ENCODE data around the gene MAML2.
A peak's percentile ranks its signal among the peaks of the same experiment; 100 is the strongest.

MAML2 gene

DNA sequence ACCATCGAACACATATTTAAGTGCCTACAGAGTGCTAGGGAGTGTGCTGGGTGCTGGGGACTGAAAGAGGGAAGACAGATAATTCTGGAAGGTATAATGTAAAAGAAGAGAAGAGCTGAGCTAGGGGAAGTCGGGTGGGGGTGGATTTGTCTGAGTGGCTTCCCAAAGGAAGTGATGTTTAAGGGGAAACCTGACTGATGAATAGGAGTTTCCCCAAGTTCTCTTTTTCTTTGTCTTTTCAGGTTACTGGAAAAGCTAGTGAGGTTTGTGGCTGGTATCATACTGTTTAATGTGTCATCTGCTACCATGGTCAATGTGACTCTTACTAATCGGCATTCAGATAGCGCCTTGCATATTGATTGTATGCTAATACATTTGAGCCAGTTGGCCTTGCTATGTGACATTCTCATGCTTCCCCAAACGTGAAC, 267.4 kb downstream of the MAML2 start:
- Histone ChIP-seq H3K27me3 (no peaks in the 10 kb centered on the region), H3K4me1 (peaks cover 16% of the 10 kb centered on the region), H3K9me3 (no peaks in the 10 kb centered on the region), H3K36me3 (no peaks in the 10 kb centered on the region), H3K4me3 (no peak overlapping the region), H3K9ac (no peak overlapping the region), H3K27ac (no peak overlapping the region), H4K20me1 (no peaks in the 10 kb centered on the region), H3K4me2 (peak overlapping the region; percentile 18; the same call in 1 of the 2 replicates)
- TF ChIP-seq Cebpa-rat (IDR thresholded peaks at IDR 0.05), result no peak

DNA sequence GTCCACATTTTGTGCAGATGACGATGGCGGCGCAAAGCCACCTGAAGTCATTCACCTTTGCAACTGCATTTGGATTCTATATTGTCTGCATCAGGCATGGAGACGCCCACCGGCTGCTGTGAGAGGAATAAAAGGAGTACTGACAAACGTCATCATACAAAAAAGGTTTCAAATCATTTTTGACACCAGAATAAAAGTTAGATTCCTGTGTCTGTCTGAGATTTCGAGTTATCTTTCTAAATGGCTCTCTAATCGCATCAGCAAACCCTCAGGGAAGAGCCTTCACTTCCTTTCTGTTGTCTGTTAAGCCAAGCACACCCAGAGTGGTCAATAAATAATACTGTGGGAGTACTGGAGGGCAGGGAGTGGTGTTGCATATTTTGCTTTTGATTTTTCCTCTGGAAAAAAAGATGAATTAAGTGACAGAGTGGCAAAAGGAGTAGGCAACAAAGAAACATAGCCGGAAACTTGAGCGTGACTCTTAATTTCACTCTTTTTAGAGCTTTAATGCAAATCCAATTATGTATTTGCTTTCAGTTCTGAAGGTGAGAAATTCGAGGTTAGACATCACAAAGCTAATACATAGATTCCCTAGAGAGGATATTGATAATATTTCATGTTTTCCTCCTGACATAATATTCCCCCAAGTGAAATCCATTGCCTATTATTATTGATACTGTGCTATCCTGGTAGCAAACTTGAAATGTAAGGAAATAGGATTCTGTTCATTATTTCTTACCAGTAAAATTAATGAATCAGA, 268.3 kb downstream of the MAML2 start:
- Histone ChIP-seq H3K9ac (no peak overlapping the region), H3K4me1 (peaks cover 16% of the 10 kb centered on the region), H3K36me3 (no peaks in the 10 kb centered on the region), H3K27ac (no peak overlapping the region), H3K4me3 (no peak overlapping the region), H4K20me1 (no peaks in the 10 kb centered on the region), H3K4me2 (peak overlapping the region; percentile 18; the same call in 1 of the 2 replicates), H3K9me3 (no peaks in the 10 kb centered on the region), H3K27me3 (no peaks in the 10 kb centered on the region)
- TF ChIP-seq Cebpa-rat (IDR thresholded peaks at IDR 0.05), result no peak

DNA sequence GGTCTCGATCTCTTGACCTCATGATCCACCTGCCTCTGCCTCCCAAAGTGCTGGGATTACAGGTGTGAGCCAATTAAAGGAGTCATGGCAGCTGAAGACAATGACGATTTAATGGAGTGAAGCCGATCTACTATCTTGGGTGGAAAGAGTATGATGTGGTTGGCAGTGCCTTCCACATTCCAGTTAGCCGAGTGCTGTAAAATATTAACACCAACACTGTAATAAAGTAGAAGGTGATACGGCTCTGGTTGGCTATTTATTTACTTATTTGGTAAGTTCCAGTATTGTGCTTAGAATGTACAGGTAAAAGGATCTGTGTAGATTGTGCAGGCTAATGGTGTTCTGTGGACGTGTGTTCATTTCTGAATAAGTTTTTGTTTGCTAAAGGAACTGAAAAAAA, 269.5 kb downstream of the MAML2 start:
- no peaks in the 10 kb centered on the region for H3K36me3 ChIP-seq
- no peaks in the 10 kb centered on the region for H3K27me3 ChIP-seq
- peaks cover 16% of the 10 kb centered on the region for H3K4me1 ChIP-seq
- no peaks in the 10 kb centered on the region for H3K9me3 ChIP-seq
- H3K4me2 ChIP-seq, result no peak overlapping the region
- no peak overlapping the region for H3K27ac ChIP-seq
- no peak overlapping the region for H3K9ac ChIP-seq
- H3K4me3 ChIP-seq, result no peak overlapping the region
- no peak for TF ChIP-seq Cebpa-rat (IDR thresholded peaks at IDR 0.05)
- no peaks in the 10 kb centered on the region for H4K20me1 ChIP-seq

GRCh38 chr11:96072592-96072991, 270.4 kb downstream of the MAML2 start:
- no peaks in the 10 kb centered on the region for H4K20me1 ChIP-seq
- no peaks in the 10 kb centered on the region for H3K9me3 ChIP-seq
- TF ChIP-seq Cebpa-rat (IDR thresholded peaks at IDR 0.05), result no peak
- no peaks in the 10 kb centered on the region for H3K36me3 ChIP-seq
- no peak overlapping the region for H3K4me3 ChIP-seq
- no peak overlapping the region for H3K27ac ChIP-seq
- H3K4me2 ChIP-seq, result no peak overlapping the region
- no peaks in the 10 kb centered on the region for H3K27me3 ChIP-seq
- peaks cover 16% of the 10 kb centered on the region for H3K4me1 ChIP-seq
- no peak overlapping the region for H3K9ac ChIP-seq

- no peak overlapping the region for H3K4me2 ChIP-seq
- no peaks in the 10 kb centered on the region for H3K27me3 ChIP-seq
- H3K27ac ChIP-seq, result no peak overlapping the region
- no peaks in the 10 kb centered on the region for H3K9me3 ChIP-seq
- H3K4me3 ChIP-seq, result no peak overlapping the region
- H3K36me3 ChIP-seq, result no peaks in the 10 kb centered on the region
- TF ChIP-seq Cebpa-rat (IDR thresholded peaks at IDR 0.05), result no peak
- peaks cover 12% of the 10 kb centered on the region for H3K4me1 ChIP-seq
- H3K9ac ChIP-seq, result no peak overlapping the region
- no peaks in the 10 kb centered on the region for H4K20me1 ChIP-seq
Measured at GRCh38 chr11:96070453-96070852, 272.5 kb downstream of the MAML2 start.

- no peak overlapping the region for H3K4me2 ChIP-seq
- H3K27ac ChIP-seq, result no peak overlapping the region
- H3K27me3 ChIP-seq, result no peaks in the 10 kb centered on the region
- H3K36me3 ChIP-seq, result no peaks in the 10 kb centered on the region
- no peaks in the 10 kb centered on the region for H3K9me3 ChIP-seq
- no peak overlapping the region for H3K4me3 ChIP-seq
- H3K4me1 ChIP-seq, result no peaks in the 10 kb centered on the region
- H4K20me1 ChIP-seq, result no peaks in the 10 kb centered on the region
- no peak overlapping the region for H3K9ac ChIP-seq
- TF ChIP-seq Cebpa-rat (IDR thresholded peaks at IDR 0.05), result no peak
Measured at GRCh38 chr11:96067160-96067559, 275.8 kb downstream of the MAML2 start.

- Histone ChIP-seq H3K27me3 (no peaks in the 10 kb centered on the region), H3K4me1 (no peaks in the 10 kb centered on the region), H3K27ac (no peak overlapping the region), H3K4me2 (no peak overlapping the region), H4K20me1 (no peaks in the 10 kb centered on the region), H3K36me3 (no peaks in the 10 kb centered on the region), H3K4me3 (no peak overlapping the region), H3K9me3 (no peaks in the 10 kb centered on the region), H3K9ac (no peak overlapping the region)
- no peak for TF ChIP-seq Cebpa-rat (IDR thresholded peaks at IDR 0.05)
Measured at GRCh38 chr11:96065379-96065778, 277.6 kb downstream of the MAML2 start.

DNA sequence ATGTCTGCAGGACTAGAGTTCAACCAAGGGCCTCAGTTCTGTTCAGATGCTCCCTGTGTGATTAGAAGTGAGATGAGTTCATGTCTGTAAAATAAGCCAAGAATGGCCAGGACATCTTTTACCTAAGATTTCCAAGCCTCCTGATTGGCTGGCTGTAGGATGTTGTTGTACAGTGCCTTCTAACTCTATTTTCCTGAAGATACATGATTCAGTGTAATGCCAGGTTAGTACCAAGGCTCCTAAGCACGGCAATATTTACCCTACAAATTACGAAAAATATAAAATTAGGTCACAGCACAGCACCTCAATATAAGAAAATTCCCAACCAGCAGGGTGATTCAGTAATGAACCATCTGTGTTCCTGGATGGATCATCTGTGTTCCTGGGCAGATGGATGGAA, 279.1 kb downstream of the MAML2 start:
- H3K4me1 ChIP-seq, result no peaks in the 10 kb centered on the region
- H4K20me1 ChIP-seq, result no peaks in the 10 kb centered on the region
- H3K9ac ChIP-seq, result no peak overlapping the region
- H3K4me3 ChIP-seq, result no peak overlapping the region
- TF ChIP-seq Cebpa-rat (IDR thresholded peaks at IDR 0.05), result no peak
- H3K27ac ChIP-seq, result no peak overlapping the region
- no peaks in the 10 kb centered on the region for H3K9me3 ChIP-seq
- H3K4me2 ChIP-seq, result no peak overlapping the region
- H3K27me3 ChIP-seq, result no peaks in the 10 kb centered on the region
- H3K36me3 ChIP-seq, result no peaks in the 10 kb centered on the region

GRCh38 chr11:96063053-96063452, 279.9 kb downstream of the MAML2 start:
- no peaks in the 10 kb centered on the region for H4K20me1 ChIP-seq
- H3K9ac ChIP-seq, result no peak overlapping the region
- H3K4me2 ChIP-seq, result no peak overlapping the region
- no peak overlapping the region for H3K4me3 ChIP-seq
- H3K9me3 ChIP-seq, result no peaks in the 10 kb centered on the region
- no peaks in the 10 kb centered on the region for H3K27me3 ChIP-seq
- no peaks in the 10 kb centered on the region for H3K36me3 ChIP-seq
- H3K27ac ChIP-seq, result no peak overlapping the region
- no peaks in the 10 kb centered on the region for H3K4me1 ChIP-seq
- no peak for TF ChIP-seq Cebpa-rat (IDR thresholded peaks at IDR 0.05)

- TF ChIP-seq Cebpa-rat (IDR thresholded peaks at IDR 0.05), result no peak
- no peaks in the 10 kb centered on the region for H3K9me3 ChIP-seq
- no peak overlapping the region for H3K4me3 ChIP-seq
- H3K4me1 ChIP-seq, result no peaks in the 10 kb centered on the region
- H3K9ac ChIP-seq, result no peak overlapping the region
- H4K20me1 ChIP-seq, result no peaks in the 10 kb centered on the region
- no peaks in the 10 kb centered on the region for H3K27me3 ChIP-seq
- no peaks in the 10 kb centered on the region for H3K36me3 ChIP-seq
- no peak overlapping the region for H3K4me2 ChIP-seq
- no peak overlapping the region for H3K27ac ChIP-seq
Measured at GRCh38 chr11:96062134-96062533, 280.9 kb downstream of the MAML2 start.

DNA sequence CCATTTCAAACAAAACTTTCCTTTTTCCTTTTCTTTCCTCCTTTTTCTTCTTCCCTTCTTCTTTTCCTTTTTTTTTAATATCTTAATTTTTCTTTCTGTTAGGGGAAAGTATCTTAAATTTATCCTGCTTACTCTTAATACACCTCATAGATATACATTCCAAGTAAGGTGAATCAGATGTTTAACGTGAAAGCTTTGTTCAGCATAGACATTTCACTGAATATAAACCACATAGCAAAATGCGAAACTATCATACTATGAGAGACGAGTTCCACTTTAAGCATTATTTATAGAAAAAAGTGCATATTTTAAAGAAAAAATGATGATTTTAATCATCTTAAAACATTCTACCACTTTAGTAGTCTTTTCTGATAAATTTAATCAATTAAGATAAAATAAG, 281.3 kb downstream of the MAML2 start:
- no peak overlapping the region for H3K4me3 ChIP-seq
- H3K9ac ChIP-seq, result no peak overlapping the region
- H3K9me3 ChIP-seq, result no peaks in the 10 kb centered on the region
- no peak for TF ChIP-seq Cebpa-rat (IDR thresholded peaks at IDR 0.05)
- H4K20me1 ChIP-seq, result no peaks in the 10 kb centered on the region
- no peak overlapping the region for H3K4me2 ChIP-seq
- no peaks in the 10 kb centered on the region for H3K27me3 ChIP-seq
- H3K4me1 ChIP-seq, result no peaks in the 10 kb centered on the region
- no peaks in the 10 kb centered on the region for H3K36me3 ChIP-seq
- no peak overlapping the region for H3K27ac ChIP-seq
